Progenitor cell of endocrine pancreas (in vitro differentiated cells): ENCODE measurements around the gene COL17A1. TPM values are rescaled to one million over a fixed set of nuclear protein-coding genes. Genes with fewer than 3 reads are reported as not detected.

Experiments
- DNase-seq: peaks from one replicate; pipeline ENCODE4 v3.0.0; 2021; ENCODE audit warnings: low spot score; ENCODE audit not compliant: unreplicated experiment
- H3K27ac Mint-ChIP-seq: 2 replicates; pipeline ENCODE4 v1.8.0; 2021; ENCODE audit warnings: mild to moderate bottlenecking, moderate library complexity, mixed read lengths
- H3K27me3 Mint-ChIP-seq: 2 replicates; pipeline ENCODE4 v1.8.0; 2021; ENCODE audit warnings: mixed read lengths
- H3K36me3 Mint-ChIP-seq: 2 replicates; pipeline ENCODE4 v1.8.0; 2022; ENCODE audit warnings: mixed read lengths; ENCODE audit not compliant: insufficient read depth
- H3K4me1 Mint-ChIP-seq: 2 replicates; pipeline ENCODE4 v1.8.0; 2021; ENCODE audit warnings: low read depth, mixed read lengths
- H3K4me3 Mint-ChIP-seq: 2 replicates; pipeline ENCODE4 v1.8.0; 2021; ENCODE audit warnings: low read depth, mild to moderate bottlenecking, moderate library complexity, mixed read lengths
- H3K9me3 Mint-ChIP-seq: 2 replicates; pipeline ENCODE4 v1.8.0; 2021; ENCODE audit warnings: low read depth, mixed read lengths
- CTCF ChIP-seq: fragments of 200-600 bp; sonication (generic); IDR thresholded peaks from one replicate; pipeline ENCODE4 v1.5.0; 2021; ENCODE audit warnings: antibody characterized with exemption, mild to moderate bottlenecking; ENCODE audit not compliant: unreplicated experiment
- total RNA-seq: library from RNA; stranded (reverse); gene quantifications from 2 replicates; pipeline ENCODE4 v1.2.1, GENCODE V29; 2021

The COL17A1 gene
- total RNA-seq, 1 donor from 2014 or later, result 0.86 TPM

GRCh38 chr10:104067525-104067924, 18.2 kb downstream of the COL17A1 start:
- Mint-ChIP-seq H3K9me3 (no peaks in the 10 kb centered on the region), H3K27me3 (peaks cover 13% of the 10 kb centered on the region), H3K4me3 (peak overlapping the region; percentile 46), H3K4me1 (peaks cover 36% of the 10 kb centered on the region), H3K27ac (peak overlapping the region; percentile 75), H3K36me3 (no peaks in the 10 kb centered on the region)
- no peak for DNase-seq
- no peak for TF ChIP-seq CTCF

- TF ChIP-seq CTCF, result no peak
- DNase-seq, result no peak
- Mint-ChIP-seq H3K36me3 (no peaks in the 10 kb centered on the region), H3K9me3 (no peaks in the 10 kb centered on the region), H3K27ac (peak overlapping the region; percentile 1), H3K4me1 (peaks cover 36% of the 10 kb centered on the region), H3K27me3 (peaks cover 13% of the 10 kb centered on the region), H3K4me3 (no peak overlapping the region)
These were observed 18.7 kb downstream of the COL17A1 start for GRCh38 chr10:104066945-104067344.

GRCh38 chr10:104065748-104066147, 19.9 kb downstream of the COL17A1 start:
- TF ChIP-seq CTCF, result no peak
- peaks cover 36% of the 10 kb centered on the region for H3K4me1 Mint-ChIP-seq
- no peak overlapping the region for H3K4me3 Mint-ChIP-seq
- H3K27me3 Mint-ChIP-seq, result peaks cover 5% of the 10 kb centered on the region
- H3K27ac Mint-ChIP-seq, result peak overlapping the region; percentile 67
- no peaks in the 10 kb centered on the region for H3K36me3 Mint-ChIP-seq
- H3K9me3 Mint-ChIP-seq, result no peaks in the 10 kb centered on the region
- no peak for DNase-seq

DNA sequence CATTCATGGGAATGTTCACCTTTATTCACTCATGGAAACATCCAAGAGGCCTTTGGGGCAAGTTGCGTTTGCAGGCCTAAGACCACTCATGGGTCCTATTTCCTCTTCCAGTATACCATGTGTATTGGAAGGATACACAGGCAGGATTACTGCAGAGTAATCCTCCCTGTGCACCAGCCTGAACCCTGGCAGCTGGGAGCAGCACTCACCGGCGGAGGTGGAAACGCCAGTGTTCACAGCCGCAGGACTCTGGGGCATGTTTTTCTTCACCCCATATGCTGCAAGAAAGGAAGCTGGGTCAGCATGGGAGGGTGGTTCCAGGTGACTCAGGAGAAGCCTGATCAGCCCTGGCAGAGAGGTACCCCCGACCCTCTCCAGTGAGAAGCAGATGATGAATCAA, 24.5 kb downstream of the COL17A1 start:
- H3K27ac Mint-ChIP-seq, result no peak overlapping the region
- no peak for DNase-seq
- H3K27me3 Mint-ChIP-seq, result no peaks in the 10 kb centered on the region
- no peaks in the 10 kb centered on the region for H3K36me3 Mint-ChIP-seq
- TF ChIP-seq CTCF, result no peak
- H3K9me3 Mint-ChIP-seq, result no peaks in the 10 kb centered on the region
- no peak overlapping the region for H3K4me3 Mint-ChIP-seq
- H3K4me1 Mint-ChIP-seq, result peaks cover 8% of the 10 kb centered on the region

DNA sequence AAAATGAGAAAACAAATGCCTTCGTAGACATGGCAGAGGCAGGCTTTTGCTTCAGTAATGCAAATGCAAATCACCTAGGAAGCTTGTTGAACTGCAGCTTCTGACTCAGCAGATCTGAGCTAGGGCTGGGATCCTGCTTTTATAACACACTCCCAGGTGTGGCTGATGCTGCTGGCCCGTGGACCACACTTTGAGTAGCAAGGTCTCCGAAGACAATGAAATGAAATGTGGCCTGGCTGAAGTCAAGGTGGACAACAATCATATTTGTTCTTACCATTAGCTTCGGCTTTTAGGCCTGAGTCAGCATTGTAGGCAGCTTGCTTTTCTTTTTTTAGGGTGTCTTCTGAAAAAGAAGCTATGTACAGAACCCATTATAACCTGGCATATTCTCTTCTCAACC, 26.3 kb downstream of the COL17A1 start:
- Mint-ChIP-seq H3K4me3 (no peak overlapping the region), H3K36me3 (no peaks in the 10 kb centered on the region), H3K4me1 (no peaks in the 10 kb centered on the region), H3K9me3 (no peaks in the 10 kb centered on the region), H3K27me3 (peaks cover 3% of the 10 kb centered on the region), H3K27ac (peak overlapping the region; percentile 29)
- DNase-seq, result no peak
- no peak for TF ChIP-seq CTCF
